ENCODE results near the gene WWOX.

GRCh38 chr16:79104567-79104966 lies 1005.1 kb downstream of the WWOX start:
- no peak for TF ChIP-seq CTCF (IDR thresholded peaks at IDR 0.05; ENCODE audit: insufficient read depth, low read depth, low read length)
- no peak for TF ChIP-seq EZH2 (IDR thresholded peaks at IDR 0.05; ENCODE audit: insufficient read depth, low read length)
